ENCODE measurements around the gene EBF3. TPM values are rescaled to one million over a fixed set of nuclear protein-coding genes. Genes with fewer than 3 reads are reported as not detected.

The EBF3 gene
- total and polyA plus RNA-seq, 9 of the 15 experiments (the other 6 are each of a cell fraction or from before 2014, with no cell fraction given), result not detected

GRCh38 chr10:129921065-129921670 lies 42.9 kb downstream of the EBF3 start:
- Histone ChIP-seq H3K9ac (ENCODE audit: insufficient read depth in 1 of 2, low read depth in 2 of 2, low read length in 2 of 2) (no peak overlapping the region), H3K4me2 (ENCODE audit: insufficient read depth, low read length) (no peak overlapping the region), H3K4me1 (replicated peaks in 1 of 2; ENCODE audit: control insufficient read depth in 2 of 2, insufficient read depth in 2 of 2, low read length in 2 of 2) (no peaks in the 10 kb centered on the region), H2AFZ (ENCODE audit: low read depth, low read length) (no peak overlapping the region), H3K27ac (ENCODE audit: extremely low read depth, low read depth, low read length) (no peak overlapping the region), H3K36me3 (ENCODE audit: control insufficient read depth, insufficient read depth, low read length) (no peaks in the 10 kb centered on the region), H3K27me3 (ENCODE audit: control insufficient read depth in 2 of 2, insufficient read depth in 2 of 2, low read length in 2 of 2) (peaks cover 0 to 32% of the 10 kb centered on the region in 2 experiments; a peak in 2 of 5 replicates), H3K9me1 (ENCODE audit: control insufficient read depth, insufficient read depth, low read length) (no peaks in the 10 kb centered on the region), H3K79me2 (ENCODE audit: control insufficient read depth, insufficient read depth, low read length) (no peaks in the 10 kb centered on the region), H3K4me3 (no peak overlapping the region), H3K9me3 (replicated peaks; ENCODE audit: control insufficient read depth, insufficient read depth, low read depth, low read length) (no peaks in the 10 kb centered on the region), H4K20me1 (replicated peaks; ENCODE audit: control insufficient read depth, insufficient read depth, low read length) (no peaks in the 10 kb centered on the region)
- FAIRE-seq (no peak), ATAC-seq (no peak), DNase-seq (ENCODE audit: extremely low read depth in 1 of 4, low spot score in 3 of 4) (no peak)
- ChIA-PET CTCF (ENCODE audit: low intra/inter-chr PET ratio) (no interaction called here), POLR2A (no interaction called here)
- TF ChIP-seq PHF21A (IDR thresholded peaks at IDR 0.05; ENCODE audit: borderline replicate concordance, low read depth) (no peak), FUS (optimal IDR thresholded peaks at IDR 0.05; ENCODE audit: low read depth, low read length) (no peak), ZNF407 (IDR thresholded peaks at IDR 0.05; ENCODE audit: low read depth) (no peak), TFE3 (CRISPR knock-in tag; IDR thresholded peaks at IDR 0.05) (no peak), STAT5B (CRISPR knock-in tag; IDR thresholded peaks at IDR 0.05) (no peak), ETV1 (tag; conservative IDR thresholded peaks at IDR 0.05; ENCODE audit: low read depth) (no peak), TGIF2 (CRISPR knock-in tag; IDR thresholded peaks at IDR 0.05) (no peak), ZNF785 (CRISPR knock-in tag; IDR thresholded peaks at IDR 0.05) (no peak)
- TF ChIP-seq, protein P1, sequence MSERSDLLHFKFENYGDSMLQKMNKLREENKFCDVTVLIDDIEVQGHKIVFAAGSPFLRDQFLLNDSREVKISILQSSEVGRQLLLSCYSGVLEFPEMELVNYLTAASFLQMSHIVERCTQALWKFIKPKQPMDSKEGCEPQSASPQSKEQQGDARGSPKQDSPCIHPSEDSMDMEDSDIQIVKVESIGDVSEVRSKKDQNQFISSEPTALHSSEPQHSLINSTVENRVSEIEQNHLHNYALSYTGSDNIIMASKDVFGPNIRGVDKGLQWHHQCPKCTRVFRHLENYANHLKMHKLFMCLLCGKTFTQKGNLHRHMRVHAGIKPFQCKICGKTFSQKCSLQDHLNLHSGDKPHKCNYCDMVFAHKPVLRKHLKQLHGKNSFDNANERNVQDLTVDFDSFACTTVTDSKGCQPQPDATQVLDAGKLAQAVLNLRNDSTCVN (CRISPR knock-in tag; IDR thresholded peaks at IDR 0.05), result no peak
- TF ChIP-seq, protein P2, sequence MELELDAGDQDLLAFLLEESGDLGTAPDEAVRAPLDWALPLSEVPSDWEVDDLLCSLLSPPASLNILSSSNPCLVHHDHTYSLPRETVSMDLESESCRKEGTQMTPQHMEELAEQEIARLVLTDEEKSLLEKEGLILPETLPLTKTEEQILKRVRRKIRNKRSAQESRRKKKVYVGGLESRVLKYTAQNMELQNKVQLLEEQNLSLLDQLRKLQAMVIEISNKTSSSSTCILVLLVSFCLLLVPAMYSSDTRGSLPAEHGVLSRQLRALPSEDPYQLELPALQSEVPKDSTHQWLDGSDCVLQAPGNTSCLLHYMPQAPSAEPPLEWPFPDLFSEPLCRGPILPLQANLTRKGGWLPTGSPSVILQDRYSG (tag; conservative IDR thresholded peaks at IDR 0.05; ENCODE audit: low read depth), result no peak
- in situ Hi-C loops (cut with MboI), result no loop called here
- 0% methylated on average over 10 of the region's 18 CpGs for WGBS (ENCODE audit: insufficient coverage, low coverage, missing lambda C conversion rate)
- intact Hi-C loops (cut with micrococcal nuclease), result no loop called here
- BruUV-seq (replicated peaks), result no TSS peak
